IMR-90 (cell line): Measurements from ENCODE around the gene COL23A1. TPM values are rescaled to one million over a fixed set of nuclear protein-coding genes. Genes with fewer than 3 reads are reported as not detected.

Experiments used
- ATAC-seq: fragments of 200-7000 bp; cut with Tn5 transposase; 2 replicates; pipeline ENCODE4 v1.9.1; 2020; ENCODE audit warnings: low read depth, mild to moderate bottlenecking, moderate library complexity
- BruUV-seq: library from RNA; stranded (reverse); fragments of 400-500 nt; replicated peaks from 2 replicates; lab custom pipeline; 2021; lab: Mats Ljungman, UMichigan
- CTCF ChIA-PET: fragments of 300-600 bp; formaldehyde crosslinking; extraction: SDS; loops from one replicate; lab custom pipeline; 2021; ENCODE audit warnings: antibody characterized with exemption; lab: Yijun Ruan, JAX
- POLR2A ChIA-PET: fragments of 300-600 bp; sonication (Branson Sonifier 250); formaldehyde crosslinking; loops from one replicate; lab custom pipeline; 2022; ENCODE audit warnings: antibody characterized with exemption; ENCODE audit not compliant: unreplicated experiment; lab: Charles Lee
- DNase-seq: peaks from one replicate; pipeline ENCODE4 v3.0.0; 2013
- H2AFZ ChIP-seq: replicated peaks from 2 replicates; pipeline ENCODE3; 2013; ENCODE audit warnings: low read length, mild to moderate bottlenecking; ENCODE audit not compliant: poor library complexity
- H2AK5ac ChIP-seq: 2 replicates; pipeline ENCODE4 v1.6.1; 2013; ENCODE audit warnings: low read depth, low read length, inconsistent platforms
- H2AK9ac ChIP-seq: replicated peaks from 2 replicates; pipeline ENCODE3; 2013; ENCODE audit warnings: mild to moderate bottlenecking, low read depth, low read length, moderate library complexity; ENCODE audit not compliant: poor library complexity
- H2BK120ac ChIP-seq: 2 replicates; pipeline ENCODE4 v1.6.1; 2013; ENCODE audit warnings: low read depth, low read length, inconsistent platforms
- H2BK15ac ChIP-seq: 3 replicates; pipeline ENCODE4 v1.6.1; 2013; ENCODE audit warnings: low read depth, low read length, inconsistent platforms
- H2BK20ac ChIP-seq: 2 replicates; pipeline ENCODE4 v1.6.1; 2013; ENCODE audit warnings: low read depth, mild to moderate bottlenecking, inconsistent platforms, low read length, moderate library complexity
- H2BK5ac ChIP-seq: 2 replicates; pipeline ENCODE4 v1.6.1; 2013; ENCODE audit warnings: mild to moderate bottlenecking, low read depth, low read length, inconsistent platforms; ENCODE audit not compliant: poor library complexity, severe bottlenecking
- H3K14ac ChIP-seq: replicated peaks from 2 replicates; pipeline ENCODE4 v1.6.1; 2013; ENCODE audit warnings: low read depth, low read length, inconsistent platforms
- H3K18ac ChIP-seq: 2 replicates; pipeline ENCODE4 v1.6.1; 2013; ENCODE audit warnings: low read depth, low read length, control low read depth
- H3K23ac ChIP-seq: 2 replicates; pipeline ENCODE4 v1.6.1; 2013; ENCODE audit warnings: low read depth, low read length, inconsistent platforms
- H3K27ac ChIP-seq: 2 replicates; pipeline ENCODE4 v1.5.1; 2013; ENCODE audit warnings: mild to moderate bottlenecking, control low read depth, low read length; ENCODE audit not compliant: insufficient read depth
- H3K27me3 ChIP-seq: 2 replicates; pipeline ENCODE4 v1.6.1; 2013; ENCODE audit warnings: low read length; ENCODE audit not compliant: control insufficient read depth, insufficient read depth
- H3K36me3 ChIP-seq: 2 replicates; pipeline ENCODE4 v1.6.1; 2013; ENCODE audit warnings: low read length, mixed read lengths; ENCODE audit not compliant: control insufficient read depth, insufficient read depth
- H3K4ac ChIP-seq: 2 replicates; pipeline ENCODE4 v1.6.1; 2013; ENCODE audit warnings: low read depth, low read length, inconsistent platforms
- H3K4me1 ChIP-seq: 2 replicates; pipeline ENCODE4 v1.6.1; 2013; ENCODE audit warnings: low read length, mixed read lengths; ENCODE audit not compliant: control insufficient read depth, insufficient read depth
- H3K4me2 ChIP-seq: 2 replicates; pipeline ENCODE4 v1.6.1; 2013; ENCODE audit warnings: low read depth, mild to moderate bottlenecking, control low read depth, low read length, moderate library complexity
- H3K4me3 ChIP-seq: 2 replicates; pipeline ENCODE4 v1.5.1; 2013; ENCODE audit warnings: low read depth, mild to moderate bottlenecking, control low read depth, low read length, moderate library complexity; ENCODE audit not compliant: insufficient read depth
- H3K56ac ChIP-seq: 2 replicates; pipeline ENCODE4 v1.6.1; 2013; ENCODE audit warnings: low read length, inconsistent platforms; ENCODE audit not compliant: insufficient read depth; ENCODE audit errors: extremely low read depth
- H3K79me1 ChIP-seq, 2 experiments: 2 replicates each; pipeline ENCODE4 v1.6.1; 2013; ENCODE audit warnings: low read length in 2 of 2, inconsistent platforms in 1 of 2, low read depth in 1 of 2
- H3K9ac ChIP-seq: 2 replicates; pipeline ENCODE4 v1.6.1; 2013; ENCODE audit warnings: low read depth, low read length, control low read depth
- H3K9me1 ChIP-seq: 2 replicates; pipeline ENCODE4 v1.6.1; 2013; ENCODE audit warnings: low read length, inconsistent platforms; ENCODE audit not compliant: insufficient read depth
- H3K9me3 ChIP-seq: 2 replicates; pipeline ENCODE4 v1.6.1; 2013; ENCODE audit warnings: low read length; ENCODE audit not compliant: control insufficient read depth, insufficient read depth
- H4K20me1 ChIP-seq: 2 replicates; pipeline ENCODE4 v1.6.1; 2013; ENCODE audit warnings: low read length, inconsistent platforms; ENCODE audit not compliant: insufficient read depth
- H4K5ac ChIP-seq: 2 replicates; pipeline ENCODE4 v1.6.1; 2013; ENCODE audit warnings: mild to moderate bottlenecking, low read depth, low read length, control low read depth
- H4K8ac ChIP-seq, 2 experiments: 2 replicates each; pipeline ENCODE4 v1.6.1; 2013; ENCODE audit warnings: low read depth in 2 of 2, low read length in 2 of 2, control low read depth in 1 of 2, inconsistent platforms in 1 of 2
- H4K91ac ChIP-seq: 2 replicates; pipeline ENCODE4 v1.6.1; 2013; ENCODE audit warnings: low read depth, low read length, inconsistent platforms; ENCODE audit not compliant: insufficient read depth
- BHLHE40 ChIP-seq: fragments of 150-350 bp; IDR thresholded peaks from 2 replicates; pipeline ENCODE4 v1.6.1; 2016; ENCODE audit warnings: mild to moderate bottlenecking, low read depth, low read length
- CEBPB ChIP-seq: IDR thresholded peaks from 2 replicates; pipeline ENCODE4 v1.6.1; 2012; ENCODE audit warnings: low read depth, low read length, improper control_type of control experiment
- CHD1 ChIP-seq: IDR thresholded peaks from 2 replicates; pipeline ENCODE4 v1.6.1; 2012; ENCODE audit warnings: low read depth, low read length, improper control_type of control experiment
- CTCF ChIP-seq: conservative IDR thresholded peaks from 2 replicates; pipeline ENCODE4 v1.5.1; 2012; ENCODE audit warnings: mild to moderate bottlenecking, low read depth, low read length, improper control_type of control experiment
- ELK1 ChIP-seq: fragments of 150-350 bp; IDR thresholded peaks from 2 replicates; pipeline ENCODE4 v1.6.1; 2016; ENCODE audit warnings: low read depth, mild to moderate bottlenecking, low read length, moderate library complexity, borderline replicate concordance
- FOS ChIP-seq: fragments of 150-350 bp; IDR thresholded peaks from 2 replicates; pipeline ENCODE4 v1.6.1; 2016; ENCODE audit warnings: low read depth, low read length
- MAFK ChIP-seq: IDR thresholded peaks from 2 replicates; pipeline ENCODE4 v1.6.1; 2012; ENCODE audit warnings: low read depth, low read length, improper control_type of control experiment
- MAZ ChIP-seq: IDR thresholded peaks from 2 replicates; pipeline ENCODE4 v1.6.1; 2012; ENCODE audit warnings: low read depth, mild to moderate bottlenecking, low read length, improper control_type of control experiment, moderate library complexity, borderline replicate concordance
- MXI1 ChIP-seq: IDR thresholded peaks from 2 replicates; pipeline ENCODE4 v1.6.1; 2012; ENCODE audit warnings: low read depth, mild to moderate bottlenecking, low read length, moderate library complexity, borderline replicate concordance
- NFE2L2 ChIP-seq: fragments of 150-350 bp; IDR thresholded peaks from 2 replicates; pipeline ENCODE4 v1.6.1; 2016; ENCODE audit warnings: low read depth, mild to moderate bottlenecking, low read length
- POLR2A ChIP-seq: IDR thresholded peaks from 2 replicates; pipeline ENCODE4 v1.6.1; 2012; ENCODE audit warnings: mild to moderate bottlenecking, low read depth, low read length
- RAD21 ChIP-seq: IDR thresholded peaks from 2 replicates; pipeline ENCODE4 v1.6.1; 2012; ENCODE audit warnings: low read length, improper control_type of control experiment
- RCOR1 ChIP-seq: IDR thresholded peaks from 2 replicates; pipeline ENCODE4 v1.6.1; 2012; ENCODE audit warnings: mild to moderate bottlenecking, low read length, improper control_type of control experiment; ENCODE audit not compliant: insufficient replicate concordance
- RFX5 ChIP-seq: IDR thresholded peaks from 2 replicates; pipeline ENCODE4 v1.8.0; 2012; ENCODE audit warnings: low read depth, mild to moderate bottlenecking, low read length, moderate library complexity
- SMC3 ChIP-seq: fragments of 150-350 bp; IDR thresholded peaks from 2 replicates; pipeline ENCODE4 v1.6.1; 2016; ENCODE audit warnings: low read depth, mild to moderate bottlenecking, antibody characterized with exemption, low read length, moderate library complexity
- USF2 ChIP-seq: fragments of 150-350 bp; IDR thresholded peaks from 2 replicates; pipeline ENCODE4 v1.6.1; 2017; ENCODE audit warnings: mild to moderate bottlenecking, antibody characterized with exemption, low read length, low read depth
- WGBS, 2 experiments: methylation state at CpG; one replicate each; pipeline versions ENCODE4 v1.1.5 to v1.1.7; 2013; ENCODE audit warnings: missing lambda C conversion rate in 2 of 2; ENCODE audit not compliant: insufficient read length in 1 of 2; ENCODE audit errors: extremely low coverage in 2 of 2; 5-methylcytosine and 5-hydroxymethylcytosine counted together
- dilution Hi-C: fragments of 300-500 bp; cut with HindIII; formaldehyde crosslinking; loops from one replicate; pipeline ENCODE4 v1.14.3; 2018; ENCODE audit warnings: low sequenced_read_pairs; ENCODE audit not compliant: unreplicated experiment
- in situ Hi-C: fragments of 300-500 bp; cut with MboI; formaldehyde crosslinking; loops from 3 replicates; pipeline ENCODE4 v1.14.3; 2019; ENCODE audit warnings: low sequenced_read_pairs, inconsistent platforms, mixed read lengths
- intact Hi-C: fragments of 100-400 bp; cut with micrococcal nuclease; formaldehyde crosslinking; loops from 2 replicates; pipeline ENCODE4 v1.10.0; 2022
- polyA plus RNA-seq, 3 experiments: library from polyadenylated mRNA; depleted of rRNA; stranded (reverse); fragments of >200 nt; gene quantifications; 2 replicates each; pipeline ENCODE4 v1.2.3, GENCODE V29; 2012; ENCODE audit warnings: low replicate concordance in 1 of 3
- total RNA-seq: library from RNA; depleted of rRNA; stranded (reverse); fragments of >200 nt; gene quantifications from 2 replicates; pipeline ENCODE4 v1.2.3, GENCODE V29; 2012

COL23A1 gene
- total and polyA plus RNA-seq, 2 of the 4 experiments (the other 2 are of a cell fraction): not detected

- H2AFZ ChIP-seq: no peak overlapping the region
- WGBS, 2 experiments: 100% methylated on average over 2 of the region's 10 CpGs; no CpG with 5 or more reads in 1 of the 2 experiments
- no peaks in the 10 kb centered on the region for H3K27me3 ChIP-seq
- POLR2A ChIA-PET: no interaction called here
- no peak overlapping the region for H3K4me3 ChIP-seq
- no peak overlapping the region for H2BK5ac ChIP-seq
- no peak overlapping the region for H2AK9ac ChIP-seq
- H2AK5ac ChIP-seq: no peak overlapping the region
- H3K56ac ChIP-seq: no peak overlapping the region
- H2BK20ac ChIP-seq: no peak overlapping the region
- H3K27ac ChIP-seq: no peak overlapping the region
- H4K8ac ChIP-seq: no peak overlapping the region
- ATAC-seq: no peak
- DNase-seq: no peak
- H3K4me2 ChIP-seq: no peak overlapping the region
- no peaks in the 10 kb centered on the region for H3K36me3 ChIP-seq
- BruUV-seq: no TSS peak
- H4K20me1 ChIP-seq: no peaks in the 10 kb centered on the region
- CTCF ChIA-PET: no interaction called here
- no peak overlapping the region for H3K18ac ChIP-seq
- in situ Hi-C loops (no loop called here), intact Hi-C loops (no loop called here), dilution Hi-C loops (no loop called here)
- H3K79me1 ChIP-seq: no peaks in the 10 kb centered on the region
- H3K9me3 ChIP-seq: peaks cover 14% of the 10 kb centered on the region
- H2BK15ac ChIP-seq: no peak overlapping the region
- H3K14ac ChIP-seq: no peak overlapping the region
- no peaks in the 10 kb centered on the region for H3K9me1 ChIP-seq
- TF ChIP-seq CEBPB (no peak), POLR2A (no peak), RFX5 (no peak), CTCF (no peak), MAFK (no peak), RAD21 (no peak), MAZ (no peak), ELK1 (no peak), CHD1 (no peak), MXI1 (no peak), SMC3 (no peak), FOS (no peak), USF2 (no peak), BHLHE40 (no peak), RCOR1 (no peak), NFE2L2 (no peak)
- H2BK120ac ChIP-seq: no peak overlapping the region
- no peak overlapping the region for H3K4ac ChIP-seq
- no peak overlapping the region for H3K23ac ChIP-seq
- H4K5ac ChIP-seq: no peak overlapping the region
- H3K9ac ChIP-seq: no peak overlapping the region
- H3K4me1 ChIP-seq: no peaks in the 10 kb centered on the region
- no peak overlapping the region for H4K91ac ChIP-seq
These were observed 165.4 kb downstream of the COL23A1 start for GRCh38 chr5:178424810-178425177.
